ENCODE results near the gene HS6ST2.

HS6ST2 gene

GRCh38 chrX:132623942-132624341 lies 334.5 kb downstream of the HS6ST2 start:
- no peak for DNase-seq (ENCODE audit: low read depth in 1 of 2, low spot score in 1 of 2)

DNA sequence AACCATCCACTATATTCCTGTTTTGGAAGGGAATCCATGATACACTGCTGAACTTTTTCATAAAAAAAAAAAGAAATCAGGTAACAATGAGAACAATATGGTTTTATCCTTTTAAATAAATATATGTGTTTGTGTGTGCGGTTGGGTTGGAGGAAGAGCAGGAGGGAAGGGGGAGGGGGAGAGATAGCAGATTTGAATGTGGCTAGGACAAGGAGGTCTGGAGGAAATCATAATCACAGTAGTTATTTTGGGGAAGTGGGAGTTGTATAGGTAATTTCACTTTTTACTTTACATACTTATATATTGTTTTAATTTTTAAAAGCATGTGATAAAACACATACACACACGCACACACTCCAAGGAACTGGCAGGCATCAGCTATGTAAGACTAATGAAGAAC lies 335.1 kb downstream of the HS6ST2 start:
- no peak for DNase-seq (ENCODE audit: low read depth in 1 of 2, low spot score in 1 of 2)

- DNase-seq (ENCODE audit: low read depth in 1 of 2, low spot score in 1 of 2): peak in 1 of 2 donors; percentile 17
These were observed 336.3 kb downstream of the HS6ST2 start for GRCh38 chrX:132622130-132622529.

DNA sequence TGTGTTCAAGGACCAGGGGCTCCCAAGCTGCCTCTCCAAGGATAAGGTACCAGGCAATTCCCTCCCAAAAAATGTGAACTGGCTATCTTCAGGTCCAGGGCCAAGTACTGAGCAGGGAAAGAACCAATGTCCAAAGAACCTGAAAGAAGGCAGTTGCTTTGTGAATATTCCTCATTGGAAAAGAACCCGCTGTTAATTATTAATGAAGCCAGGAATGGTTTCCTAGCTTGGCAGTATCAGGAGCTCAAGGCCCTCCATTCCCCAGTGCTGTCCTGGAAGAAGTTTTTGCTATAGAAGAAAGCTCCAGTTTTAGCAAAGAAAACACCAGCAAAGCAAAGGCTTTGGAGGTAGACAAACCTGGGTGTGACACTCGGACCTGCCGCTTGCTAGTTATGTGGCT lies 339.6 kb downstream of the HS6ST2 start:
- DNase-seq (ENCODE audit: low read depth in 1 of 2, low spot score in 1 of 2): no peak

DNA sequence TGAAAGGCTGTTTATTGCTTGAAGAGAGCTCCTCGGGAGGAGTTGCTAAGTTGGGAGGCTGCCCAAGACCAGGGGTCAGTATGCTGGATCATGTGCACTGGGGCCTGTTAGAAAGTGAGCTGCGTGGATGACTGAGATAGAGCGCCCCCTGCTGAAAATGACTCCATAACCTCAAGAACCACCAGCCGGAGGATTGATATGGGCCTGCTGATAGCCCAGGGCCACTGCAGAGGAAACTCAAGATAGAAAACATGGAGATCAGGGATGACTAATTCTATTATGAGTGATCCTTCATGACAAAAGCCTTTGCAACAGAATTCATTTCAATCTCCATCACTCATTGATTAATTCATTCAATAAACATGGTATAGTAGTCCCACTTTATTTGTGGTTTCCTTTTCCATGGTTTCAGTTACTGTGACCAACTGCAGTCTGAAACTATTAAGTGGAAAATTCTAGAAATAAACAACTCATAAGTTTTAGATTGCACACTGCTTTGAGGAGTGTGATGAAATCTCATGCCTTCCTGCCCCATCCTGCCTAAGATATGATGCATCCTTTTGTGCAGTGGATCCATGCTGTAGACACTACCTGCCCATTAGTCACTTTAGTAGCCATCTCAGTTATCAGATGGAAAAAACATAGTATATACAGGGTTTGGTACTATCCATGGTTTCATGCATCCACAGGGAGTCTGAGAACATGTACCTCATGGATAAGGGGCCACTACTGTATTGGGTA lies 342.9 kb downstream of the HS6ST2 start:
- DNase-seq (ENCODE audit: low read depth in 1 of 2, low spot score in 1 of 2): peak in 1 of 2 donors; percentile 0

DNA sequence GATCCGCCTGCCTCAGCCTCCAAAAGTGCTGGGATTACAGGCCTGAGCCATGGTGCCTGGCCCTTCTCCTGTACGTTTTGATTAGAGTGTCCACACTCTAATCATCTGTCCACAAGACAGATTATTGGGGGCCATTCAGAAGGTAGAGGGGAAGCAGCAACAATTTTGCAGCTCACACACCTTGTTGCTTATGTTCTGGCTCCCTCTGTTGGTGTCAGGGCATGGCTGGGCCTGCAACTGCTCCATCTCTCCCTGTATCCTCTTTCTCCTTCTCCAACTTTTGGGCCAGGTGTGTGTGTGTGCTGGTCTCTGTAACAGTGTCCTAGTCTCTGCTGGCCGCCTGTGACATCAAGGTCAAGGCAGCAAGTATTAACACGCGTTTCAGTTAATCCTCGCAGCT lies 344.1 kb downstream of the HS6ST2 start:
- no peak for DNase-seq (ENCODE audit: low read depth in 1 of 2, low spot score in 1 of 2)

- no peak for DNase-seq (ENCODE audit: low read depth in 1 of 2, low spot score in 1 of 2)
These were observed 344.6 kb downstream of the HS6ST2 start for GRCh38 chrX:132613801-132614200.

GRCh38 chrX:132612821-132613564 lies 345.4 kb downstream of the HS6ST2 start:
- peak in 1 of 2 donors; percentile 11 for DNase-seq (ENCODE audit: low read depth in 1 of 2, low spot score in 1 of 2)

DNA sequence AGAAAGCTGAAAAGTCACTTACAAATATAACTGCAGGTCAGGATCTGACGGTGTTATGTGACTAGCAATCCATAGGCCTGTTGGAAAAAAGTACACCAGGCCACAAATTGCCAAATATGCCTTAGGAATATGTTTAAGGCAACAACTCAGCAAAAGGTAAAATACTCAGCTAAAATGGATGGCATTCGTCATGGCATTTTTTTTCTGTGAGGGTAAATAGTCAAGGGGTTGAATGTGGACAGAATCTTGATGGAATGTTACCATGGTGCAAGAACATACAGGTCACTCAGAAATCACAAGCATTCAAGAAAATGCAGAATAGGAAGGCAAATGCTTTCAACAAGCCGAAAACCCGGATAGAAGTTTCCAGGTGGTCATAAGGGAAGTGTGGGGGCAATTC lies 347.9 kb downstream of the HS6ST2 start:
- DNase-seq (ENCODE audit: low read depth in 1 of 2, low spot score in 1 of 2): no peak

DNA sequence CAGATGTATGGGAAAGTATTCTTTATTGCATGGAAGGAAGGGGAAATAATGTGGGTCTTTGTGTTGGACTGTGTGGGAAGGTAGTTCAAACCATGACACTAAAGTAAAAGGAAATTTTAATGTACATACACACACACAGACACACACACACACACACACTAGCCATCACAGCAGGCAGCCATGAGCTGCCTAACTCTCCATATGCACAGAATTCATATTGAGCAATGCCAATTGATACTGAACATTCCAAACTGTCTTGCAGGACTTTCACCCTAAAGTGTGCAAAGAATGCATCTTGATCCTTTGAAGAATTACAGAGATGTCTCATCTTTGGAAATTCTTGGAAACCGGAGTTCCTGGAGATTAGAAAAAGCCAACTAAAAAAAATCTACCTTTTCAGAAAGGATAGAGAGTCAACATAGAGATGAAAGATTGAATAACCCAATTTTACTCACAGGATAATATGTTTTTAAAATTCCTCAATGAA lies 349.0 kb downstream of the HS6ST2 start:
- no peak for DNase-seq (ENCODE audit: low read depth in 1 of 2, low spot score in 1 of 2)

DNA sequence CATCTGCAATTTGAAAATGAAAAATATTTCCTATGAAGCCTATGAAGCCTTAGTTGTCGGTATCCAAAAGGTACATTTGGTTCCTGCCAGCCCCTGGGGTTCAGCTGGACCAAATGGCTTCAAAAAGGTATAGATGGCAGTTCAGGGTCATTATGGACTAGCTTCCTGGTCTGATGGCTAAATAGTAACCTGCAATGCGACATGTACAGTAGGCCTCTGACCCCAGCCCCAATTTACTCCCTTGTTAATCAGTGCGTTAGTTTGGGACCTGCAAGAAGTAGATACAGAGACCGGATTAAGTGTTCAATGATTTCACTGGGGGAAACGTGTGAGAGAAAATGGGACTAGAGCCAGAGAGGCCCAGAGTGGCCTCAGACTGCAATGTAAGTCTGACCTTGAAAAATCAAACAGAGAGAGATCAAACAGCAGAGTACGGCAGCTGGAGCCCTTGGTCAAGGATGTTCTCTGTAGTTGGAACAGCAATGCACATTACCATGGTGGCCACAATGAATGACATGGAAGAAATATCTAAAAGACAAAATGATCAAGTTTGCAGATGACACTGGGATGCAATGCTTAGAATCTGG lies 354.6 kb downstream of the HS6ST2 start:
- no peak for DNase-seq (ENCODE audit: low read depth in 1 of 2, low spot score in 1 of 2)

GRCh38 chrX:132602701-132603100 lies 355.7 kb downstream of the HS6ST2 start:
- no peak for DNase-seq (ENCODE audit: low read depth in 1 of 2, low spot score in 1 of 2)

DNA sequence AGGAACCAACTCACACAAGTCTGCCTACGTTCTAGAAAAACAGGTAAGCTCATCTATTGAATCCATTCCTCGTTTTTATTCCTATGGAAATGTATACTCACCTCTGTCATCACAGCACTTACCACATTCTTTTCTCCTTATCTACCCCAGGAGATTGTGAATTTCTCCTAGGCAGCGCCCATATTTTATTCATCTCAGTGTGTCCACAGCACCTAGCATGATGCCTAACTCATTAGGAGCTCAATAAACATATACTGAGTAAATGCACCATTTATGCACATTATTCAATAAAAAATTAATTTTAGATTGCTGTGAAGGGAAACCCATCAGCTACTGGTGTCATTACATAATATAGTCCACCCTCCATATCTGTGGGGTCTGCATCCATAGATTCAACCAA lies 363.4 kb downstream of the HS6ST2 start:
- no peak for DNase-seq (ENCODE audit: low read depth in 1 of 2, low spot score in 1 of 2)

- DNase-seq (ENCODE audit: low read depth in 1 of 2, low spot score in 1 of 2): no peak
These were observed 364.3 kb downstream of the HS6ST2 start for GRCh38 chrX:132594129-132594528.

DNA sequence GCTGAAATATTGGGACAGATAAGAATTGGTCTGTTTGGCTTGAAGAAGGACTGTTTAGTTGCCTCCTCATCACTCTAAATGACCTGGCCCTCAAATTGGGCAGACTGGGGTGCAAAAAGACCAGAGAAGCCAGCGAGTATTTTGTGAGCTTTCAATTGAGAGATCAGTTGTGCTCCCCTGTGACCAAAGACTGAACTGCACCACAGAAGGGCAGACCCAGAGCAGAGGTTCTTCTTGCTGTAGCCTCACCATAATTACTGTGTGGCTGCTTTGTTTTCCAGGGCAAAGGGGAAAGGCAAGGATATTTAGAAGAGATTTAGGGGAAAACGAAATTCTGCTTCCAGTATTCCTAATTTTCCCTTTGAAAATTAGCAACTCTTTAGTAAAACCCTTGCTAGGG lies 365.5 kb downstream of the HS6ST2 start:
- DNase-seq (ENCODE audit: low read depth in 1 of 2, low spot score in 1 of 2): no peak

DNA sequence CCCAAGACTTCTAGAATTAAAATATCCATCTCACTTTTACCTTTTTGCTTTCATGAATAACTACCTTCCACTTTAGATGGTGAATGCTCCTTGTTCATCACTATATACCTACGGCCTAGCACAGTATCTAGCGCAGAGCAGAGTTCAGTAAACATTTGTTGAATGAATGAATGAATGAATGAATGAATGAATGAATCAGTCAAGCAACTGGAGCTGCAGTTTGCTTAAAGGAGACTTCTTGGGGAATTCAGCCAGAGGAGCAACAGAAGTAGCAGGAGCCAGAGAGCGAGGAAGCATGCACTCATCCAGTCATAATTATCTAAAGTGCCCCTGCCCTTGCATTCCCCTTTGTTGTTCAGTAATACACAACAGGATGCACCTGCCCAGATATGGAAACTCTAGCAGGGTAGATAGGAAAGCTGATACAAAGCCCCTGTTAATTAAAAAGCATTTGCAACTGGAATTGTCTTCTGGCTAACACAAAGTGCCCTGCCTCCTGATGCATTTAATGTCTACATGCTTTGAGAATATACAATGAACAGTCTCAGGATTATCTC lies 366.6 kb downstream of the HS6ST2 start:
- no peak for DNase-seq (ENCODE audit: low read depth in 1 of 2, low spot score in 1 of 2)

DNA sequence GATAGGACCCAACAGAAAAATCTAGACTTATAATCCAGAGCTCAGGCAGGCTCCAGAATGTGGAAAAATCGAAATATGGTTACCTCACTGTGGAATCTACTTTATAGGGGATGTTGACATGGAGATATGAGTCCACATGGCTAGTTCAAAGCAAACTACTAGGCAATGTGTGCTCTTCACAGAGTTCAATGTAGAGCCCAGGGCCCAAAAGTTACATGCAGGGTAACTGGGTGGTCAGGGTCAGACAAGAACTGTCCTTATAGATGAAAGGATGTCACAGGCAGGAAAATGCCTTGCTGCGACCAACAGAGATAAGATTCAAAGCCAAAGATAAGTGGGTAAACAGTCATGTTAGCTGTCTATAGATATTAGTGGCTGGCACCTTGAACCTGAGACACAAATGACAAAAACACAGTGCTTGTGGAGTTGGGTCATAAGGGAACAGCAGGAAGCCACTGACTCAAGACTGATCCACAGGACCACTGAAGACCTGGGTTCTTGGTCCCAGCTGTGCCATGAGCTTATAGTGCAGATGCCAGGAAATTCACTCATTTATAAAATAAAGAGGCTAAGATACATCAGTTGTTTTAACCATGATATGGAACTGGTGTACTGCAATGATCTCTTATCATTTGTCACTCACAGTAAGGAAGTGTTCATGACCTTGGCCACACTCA lies 367.9 kb downstream of the HS6ST2 start:
- no peak for DNase-seq (ENCODE audit: low read depth in 1 of 2, low spot score in 1 of 2)

- DNase-seq (ENCODE audit: low read depth in 1 of 2, low spot score in 1 of 2): no peak
These were observed 373.5 kb downstream of the HS6ST2 start for GRCh38 chrX:132584936-132585335.

- DNase-seq (ENCODE audit: low read depth in 1 of 2, low spot score in 1 of 2): no peak
These were observed 381.5 kb downstream of the HS6ST2 start for GRCh38 chrX:132576939-132577338.
